H1 (cell line): Measurements from ENCODE around the gene PCDH9. TPM values are rescaled to one million over a fixed set of nuclear protein-coding genes. Genes with fewer than 3 reads are reported as not detected.

Experiments used
- CTCF ChIA-PET: fragments of 300-600 bp; sonication (Branson Sonifier 250); formaldehyde crosslinking; loops from one replicate; lab custom pipeline; 2021; ENCODE audit not compliant: partially characterized antibody; lab: Charles Lee
- POLR2A ChIA-PET: fragments of 300-600 bp; sonication (Branson Sonifier 250); formaldehyde crosslinking; loops from one replicate; lab custom pipeline; 2021; ENCODE audit warnings: inconsistent platforms; ENCODE audit not compliant: partially characterized antibody; lab: Charles Lee
- DNase-seq, 2 experiments: peaks; one replicate each; pipeline versions ENCODE4 v3.0.0 to v3.0.0-alpha.2; 2010 to 2022; ENCODE audit warnings: low spot score in 2 of 2, low read depth in 1 of 2, mixed read lengths in 1 of 2
- FAIRE-seq: peaks from 2 replicates; lab custom pipeline; 2011; peaks lifted over from hg19 to GRCh38; lab: Jason Lieb, UNC
- H2AFZ ChIP-seq: 2 replicates; pipeline ENCODE4 v1.8.1; 2012; ENCODE audit warnings: low read length, inconsistent platforms
- H2AK5ac ChIP-seq: 2 replicates; pipeline ENCODE4 v1.6.1; 2013; ENCODE audit warnings: low read depth, low read length
- H2BK120ac ChIP-seq: replicated peaks from 2 replicates; pipeline ENCODE3; 2013; ENCODE audit warnings: low read depth, low read length, inconsistent platforms
- H2BK12ac ChIP-seq: 2 replicates; pipeline ENCODE4 v1.6.1; 2013; ENCODE audit warnings: low read depth, low read length
- H2BK15ac ChIP-seq: 2 replicates; pipeline ENCODE4 v1.6.1; 2013; ENCODE audit warnings: low read length
- H2BK20ac ChIP-seq: 2 replicates; pipeline ENCODE4 v1.6.1; 2013; ENCODE audit warnings: low read length
- H2BK5ac ChIP-seq: 2 replicates; pipeline ENCODE4 v1.6.1; 2013; ENCODE audit warnings: low read depth, low read length
- H3K14ac ChIP-seq: 2 replicates; pipeline ENCODE4 v1.6.1; 2013; ENCODE audit warnings: inconsistent platforms; ENCODE audit not compliant: insufficient read length
- H3K18ac ChIP-seq: 2 replicates; pipeline ENCODE4 v1.6.1; 2013; ENCODE audit warnings: low read length; ENCODE audit errors: extremely low read depth
- H3K23ac ChIP-seq: 2 replicates; pipeline ENCODE4 v1.6.1; 2013; ENCODE audit warnings: inconsistent platforms; ENCODE audit not compliant: insufficient read length
- H3K23me2 ChIP-seq: 2 replicates; pipeline ENCODE4 v1.6.1; 2013; ENCODE audit warnings: low read depth, low read length
- H3K27ac ChIP-seq: 2 replicates; pipeline ENCODE4 v1.6.1; 2011; ENCODE audit warnings: low read depth, low read length, inconsistent platforms
- H3K27me3 ChIP-seq, 4 experiments: replicated peaks in 1 of 4; 1 replicate in 1 of 4; 2 replicates in 3 of 4; pipeline versions ENCODE4 v1.6.1 to v1.8.1; 2011 to 2013; ENCODE audit warnings: low read length in 3 of 4, mild to moderate bottlenecking in 3 of 4, inconsistent platforms in 2 of 4, mixed read lengths in 2 of 4, moderate library complexity in 1 of 4; ENCODE audit not compliant: control insufficient read depth in 3 of 4, insufficient read depth in 3 of 4; ENCODE audit errors: extremely low read depth in 1 of 4
- H3K36me3 ChIP-seq, 4 experiments: 2 replicates each; pipeline versions ENCODE4 v1.6.1 to v1.8.1; 2011 to 2013; ENCODE audit warnings: mild to moderate bottlenecking in 4 of 4, low read length in 3 of 4, moderate library complexity in 2 of 4, control low read depth in 1 of 4, inconsistent platforms in 1 of 4; ENCODE audit not compliant: insufficient read depth in 4 of 4, control insufficient read depth in 2 of 4
- H3K4ac ChIP-seq: replicated peaks from 2 replicates; pipeline ENCODE3; 2013; ENCODE audit warnings: low read length, low read depth, mixed read lengths, inconsistent platforms; ENCODE audit not compliant: insufficient read length
- H3K4me1 ChIP-seq, 4 experiments: replicated peaks in 1 of 4; 1 replicate in 1 of 4; 2 replicates in 3 of 4; pipeline versions ENCODE4 v1.6.1 to v1.8.1; 2011 to 2013; ENCODE audit warnings: low read length in 3 of 4, inconsistent platforms in 2 of 4, mixed read lengths in 1 of 4; ENCODE audit not compliant: insufficient read depth in 4 of 4, control insufficient read depth in 3 of 4
- H3K4me2 ChIP-seq, 2 experiments: 2 replicates each; pipeline versions ENCODE4 v1.6.1 to v1.8.1; 2011 to 2013; ENCODE audit warnings: low read depth in 2 of 2, low read length in 2 of 2, control low read depth in 1 of 2, inconsistent platforms in 1 of 2, mild to moderate bottlenecking in 1 of 2; ENCODE audit not compliant: insufficient read depth in 1 of 2
- H3K4me3 ChIP-seq, 4 experiments: fragments of 200-600, 300-600 bp in 1 of 4; sonication (generic), shearing (Covaris generic), sonication (Bioruptor Twin) in 1 of 4; 2 replicates each; pipeline versions ENCODE4 v1.5.1 to v1.8.1; 2011 to 2016; ENCODE audit warnings: low read length in 4 of 4, low read depth in 3 of 4, control low read depth in 2 of 4, inconsistent platforms in 2 of 4, mild to moderate bottlenecking in 2 of 4, mixed read lengths in 1 of 4, moderate library complexity in 1 of 4; ENCODE audit not compliant: insufficient read depth in 2 of 4; ENCODE audit errors: extremely low read depth in 1 of 4
- H3K56ac ChIP-seq: replicated peaks from 2 replicates; pipeline ENCODE3; 2013; ENCODE audit warnings: low read depth, mild to moderate bottlenecking, mixed read lengths, low read length, inconsistent platforms; ENCODE audit not compliant: insufficient read length
- H3K79me1 ChIP-seq: 2 replicates; pipeline ENCODE4 v1.6.1; 2013; ENCODE audit warnings: low read depth, low read length, control low read depth
- H3K79me2 ChIP-seq, 2 experiments: 2 replicates each; pipeline versions ENCODE4 v1.6.1 to v1.8.1; 2012 to 2013; ENCODE audit warnings: low read length in 2 of 2, mild to moderate bottlenecking in 2 of 2, inconsistent platforms in 1 of 2; ENCODE audit not compliant: insufficient read depth in 2 of 2, control insufficient read depth in 1 of 2
- H3K9ac ChIP-seq, 4 experiments: replicated peaks in 1 of 4; 1 replicate in 1 of 4; 2 replicates in 3 of 4; pipeline versions ENCODE4 v1.6.1 to v1.8.1; 2011 to 2013; ENCODE audit warnings: low read depth in 3 of 4, low read length in 3 of 4, control low read depth in 2 of 4, mild to moderate bottlenecking in 2 of 4, moderate library complexity in 2 of 4, inconsistent platforms in 1 of 4; ENCODE audit errors: extremely low read depth in 1 of 4
- H3K9me3 ChIP-seq, 2 experiments: 2 replicates each; pipeline versions ENCODE4 v1.6.1 to v1.8.1; 2012 to 2013; ENCODE audit warnings: mild to moderate bottlenecking in 2 of 2, moderate library complexity in 2 of 2, control low read depth in 1 of 2, inconsistent platforms in 1 of 2, low read depth in 1 of 2, low read length in 1 of 2, mixed read lengths in 1 of 2; ENCODE audit not compliant: insufficient read depth in 2 of 2
- H4K20me1 ChIP-seq, 2 experiments: replicated peaks in 1 of 2; 2 replicates each; pipeline versions ENCODE3 to v1.8.1; 2011 to 2013; ENCODE audit warnings: inconsistent platforms in 2 of 2, low read length in 2 of 2, mild to moderate bottlenecking in 1 of 2; ENCODE audit not compliant: insufficient read depth in 2 of 2, control insufficient read depth in 1 of 2
- H4K5ac ChIP-seq: 2 replicates; pipeline ENCODE4 v1.6.1; 2013; ENCODE audit warnings: low read length, low read depth, mixed read lengths, inconsistent platforms; ENCODE audit not compliant: insufficient read length
- H4K8ac ChIP-seq: 2 replicates; pipeline ENCODE4 v1.8.0; 2013; ENCODE audit warnings: mild to moderate bottlenecking, moderate library complexity, low read length, inconsistent platforms; ENCODE audit not compliant: insufficient read depth; ENCODE audit errors: extremely low read depth
- H4K91ac ChIP-seq: replicated peaks from 2 replicates; pipeline ENCODE3; 2013; ENCODE audit warnings: low read length, mixed read lengths, inconsistent platforms; ENCODE audit not compliant: insufficient read length
- EZH2 ChIP-seq: fragments of 200-600 bp; sonication (generic); IDR thresholded peaks from 2 replicates; pipeline ENCODE4 v1.7.1; 2012; ENCODE audit warnings: low read depth, mild to moderate bottlenecking, moderate library complexity, low read length, inconsistent platforms; ENCODE audit not compliant: severe bottlenecking
- ZNF274 ChIP-seq: IDR thresholded peaks from 2 replicates; pipeline ENCODE4 v1.7.0; 2012; ENCODE audit warnings: low read length, borderline replicate concordance; ENCODE audit errors: extremely low read depth
- WGBS, 2 experiments: shearing (Covaris generic) in 1 of 2; methylation state at CpG; one replicate each; pipeline versions ENCODE4 v1.1.6 to v1.1.7; 2013 to 2015; ENCODE audit warnings: low lambda C conversion rate in 2 of 2, mixed read lengths in 2 of 2, inconsistent platforms in 1 of 2, low coverage in 1 of 2, missing lambda C conversion rate in 1 of 2; ENCODE audit not compliant: insufficient replicate concordance in 2 of 2, insufficient coverage in 1 of 2, insufficient read length in 1 of 2; ENCODE audit errors: extremely low coverage in 1 of 2, missing lambda C conversion rate in 1 of 2; 5-methylcytosine and 5-hydroxymethylcytosine counted together
- polyA plus RNA-seq, 7 experiments: library from polyadenylated mRNA; depleted of rRNA in 3 of 7; stranded (reverse) in 5 of 7; unstranded in 2 of 7; fragments of >200 nt in 5 of 7; fragments of 200-250 nt in 2 of 7; gene quantifications; 1 replicate in 5 of 7; 2 replicates in 1 of 7; 4 replicates in 1 of 7; pipeline versions ENCODE4 v1.2.1 to v1.2.3, GENCODE V29; 2011 to 2013; ENCODE audit warnings: missing spikeins in 2 of 7, mixed read lengths in 2 of 7
- total RNA-seq: library from RNA; stranded (reverse); fragmentation: NEBNext Ultra II Directional; extraction: Animal tissue kit (Norgen Biotek cat#: 25700); gene quantifications from 2 replicates; pipeline ENCODE4 v1.2.1, GENCODE V29; 2021

PCDH9 gene
- total and polyA plus RNA-seq, 2 of the 8 experiments (the other 6 are each of a cell fraction or from before 2014, with no cell fraction given): 0.12 to 0.60 TPM

DNA sequence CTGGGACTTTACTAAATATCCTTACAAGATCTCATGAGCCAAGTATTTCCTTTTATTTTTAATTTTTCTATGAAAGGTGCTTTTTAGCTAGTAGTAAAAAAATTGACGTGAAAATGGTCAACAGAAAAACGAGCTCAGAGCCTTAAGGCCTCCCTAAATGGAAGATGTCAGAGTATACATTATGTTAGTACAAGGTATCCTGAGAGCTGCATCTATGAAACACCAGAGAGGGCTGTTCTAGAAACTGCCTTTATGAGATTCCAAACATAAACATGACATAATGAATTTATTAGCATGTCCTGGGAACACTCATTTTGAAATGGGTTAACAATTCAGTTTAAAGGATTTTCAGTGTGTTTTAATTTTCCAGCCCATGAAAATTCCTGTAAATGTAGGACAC, 146.6 kb downstream of the PCDH9 start:
- TF ChIP-seq EZH2 (no peak), ZNF274 (no peak)
- Histone ChIP-seq H2BK5ac (no peak overlapping the region), H2BK12ac (no peak overlapping the region), H4K5ac (no peak overlapping the region), H3K23me2 (no peaks in the 10 kb centered on the region), H3K18ac (no peak overlapping the region), H2BK20ac (no peak overlapping the region), H2AFZ (no peak overlapping the region), H3K4me1 (no peaks in the 10 kb centered on the region), H4K91ac (no peak overlapping the region), H3K4me2 (no peak overlapping the region), H3K36me3 (no peaks in the 10 kb centered on the region), H3K56ac (no peak overlapping the region), H3K4ac (no peak overlapping the region), H3K79me2 (no peaks in the 10 kb centered on the region), H3K27ac (no peak overlapping the region), H3K4me3 (no peak overlapping the region), H2AK5ac (no peak overlapping the region), H4K20me1 (no peaks in the 10 kb centered on the region), H3K9me3 (no peaks in the 10 kb centered on the region), H4K8ac (no peak overlapping the region), H3K23ac (no peak overlapping the region), H3K9ac (no peak overlapping the region), H3K79me1 (no peaks in the 10 kb centered on the region), H2BK15ac (no peak overlapping the region), H3K27me3 (no peaks in the 10 kb centered on the region), H2BK120ac (no peak overlapping the region), H3K14ac (no peak overlapping the region)
- WGBS, 2 experiments: 85% methylated on average over 2 of the region's 2 CpGs; no CpG with 5 or more reads in 1 of the 2 experiments
- ChIA-PET CTCF (interaction anchor here (0.5 to 1.2 kb wide), 3 partner anchors 252 to 1291 kb away, joined by 3 to 4 read pairs (median 3); no protein-coding TSS in a partner anchor), POLR2A (no interaction called here)
- DNase-seq (no peak), FAIRE-seq (no peak)
